GM19438 (cell line): Measurements from ENCODE around the gene SPTBN2.

Experiments used
- ATAC-seq: cut with Tn5 transposase; IDR thresholded peaks from one replicate; pipeline ENCODE4 v1.9.1; 2021; ENCODE audit warnings: low read depth; ENCODE audit not compliant: unreplicated experiment

The SPTBN2 gene

DNA sequence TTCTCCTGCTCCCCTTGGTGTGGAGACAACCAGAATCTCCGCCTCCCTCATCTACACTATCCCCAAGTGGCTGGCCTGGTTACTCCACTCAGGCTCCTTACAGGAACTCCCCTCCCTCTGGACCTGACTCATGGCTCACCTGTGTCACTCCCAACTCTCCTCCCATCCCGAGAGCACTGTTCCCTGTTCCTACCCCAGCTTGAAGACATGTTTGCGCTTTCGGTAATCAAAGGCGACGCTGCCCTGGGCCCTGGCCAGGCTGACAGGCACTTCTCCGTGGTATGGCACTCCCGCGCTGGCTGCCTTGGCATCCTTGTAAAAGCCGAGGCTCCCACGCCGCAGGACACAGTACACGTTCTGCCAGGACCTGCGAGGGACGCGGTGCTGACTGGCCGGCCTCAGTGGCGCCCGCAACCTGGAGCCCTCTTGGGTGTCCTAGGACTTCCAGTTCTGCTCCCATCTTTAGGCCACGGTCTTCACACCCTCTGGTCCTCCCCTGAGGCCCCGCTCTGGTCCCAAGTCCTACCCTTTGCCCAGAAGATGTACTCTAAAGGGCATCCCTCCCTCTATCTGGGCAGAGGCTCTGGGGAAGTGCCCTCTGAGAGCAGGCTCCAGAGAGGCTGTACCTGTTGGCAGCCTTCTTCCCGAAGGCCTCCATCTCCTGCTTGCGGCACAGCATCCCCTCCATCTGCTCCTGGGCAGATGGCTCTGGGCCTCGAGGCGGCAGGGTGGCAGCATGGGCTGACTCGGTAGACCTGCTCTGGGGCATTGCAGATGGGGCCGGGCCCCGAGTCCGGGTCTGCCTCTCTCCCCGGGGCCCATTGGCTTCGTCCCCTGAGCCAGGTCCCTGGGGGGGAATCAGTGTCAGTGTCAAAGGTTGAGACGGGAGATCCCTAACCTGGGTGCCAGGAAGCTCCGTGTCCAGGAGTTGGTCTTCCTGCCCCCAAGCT lies 41.9 kb downstream of the SPTBN2 start:
- no peak for ATAC-seq

DNA sequence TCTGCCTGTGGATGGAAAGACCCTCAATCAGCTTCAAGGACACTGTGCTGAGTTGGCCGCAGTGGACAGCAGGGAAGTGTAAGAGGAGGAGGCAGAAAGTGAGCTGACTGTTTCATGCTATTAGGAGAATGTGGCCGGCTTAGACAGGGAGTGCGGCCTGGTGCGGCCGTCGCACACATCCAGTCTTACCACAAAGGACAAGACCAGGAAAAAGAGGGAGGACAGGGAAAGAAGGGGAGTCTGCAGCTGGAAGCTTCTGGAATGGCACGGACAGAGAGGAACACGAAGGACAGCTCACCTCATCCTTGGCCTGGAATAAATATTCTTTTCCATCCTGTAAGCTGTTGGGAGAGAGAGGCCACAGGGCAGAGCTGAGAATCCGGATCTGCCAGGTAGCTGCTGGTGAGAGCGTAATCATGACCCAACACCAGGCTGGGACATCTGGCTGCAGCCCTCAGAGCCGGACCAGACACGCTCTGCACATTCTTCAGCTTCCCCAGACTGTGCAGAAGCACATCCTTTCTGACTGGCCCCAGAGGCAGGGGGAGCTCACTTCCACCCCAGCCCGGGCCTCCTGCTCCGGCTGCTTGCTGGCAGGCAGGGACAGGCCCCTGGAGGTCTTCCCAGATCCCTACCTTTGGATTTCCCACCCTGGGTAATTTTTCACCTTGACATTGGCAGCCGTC lies 42.8 kb downstream of the SPTBN2 start:
- ATAC-seq: no peak

DNA sequence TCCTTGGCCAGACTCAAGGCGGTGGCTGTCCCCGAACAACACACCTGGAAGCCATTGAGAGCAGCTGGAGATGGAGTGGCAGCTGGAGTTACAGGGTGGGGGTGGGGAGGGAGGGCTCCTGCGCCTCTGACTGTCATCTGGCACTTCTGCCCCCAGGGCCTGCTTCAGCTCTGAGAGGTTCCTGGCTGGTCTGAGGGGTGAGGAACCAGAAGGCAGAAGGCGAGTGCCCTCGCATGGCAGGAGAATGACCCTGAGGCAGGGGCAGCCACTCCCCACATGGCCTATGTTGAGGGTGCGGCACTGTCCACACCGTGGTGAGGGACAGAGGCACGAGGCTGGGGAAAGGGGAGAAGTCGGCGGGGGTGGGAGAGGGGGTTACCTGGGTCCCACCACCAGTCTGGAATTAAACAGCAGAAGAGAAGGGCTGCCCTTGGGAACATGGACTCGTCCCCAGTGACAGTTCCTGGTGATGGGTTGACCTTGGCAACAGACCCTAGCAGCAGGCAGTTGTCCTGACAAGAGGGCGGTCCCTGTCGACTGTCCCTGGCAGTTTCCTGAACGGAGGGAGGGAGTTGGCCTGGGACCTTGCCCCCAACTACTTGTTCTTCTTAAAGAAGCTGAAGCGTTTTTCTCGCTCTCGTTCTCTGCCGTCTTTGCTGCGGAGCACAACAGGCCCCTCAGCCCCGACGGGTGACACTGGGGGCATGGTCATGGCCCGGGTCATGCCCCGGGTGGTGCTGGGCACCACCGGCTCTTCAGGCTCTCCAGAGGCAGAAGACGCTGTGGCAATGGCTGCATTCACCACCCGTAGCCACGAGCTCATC lies 43.5 kb downstream of the SPTBN2 start:
- no peak for ATAC-seq

DNA sequence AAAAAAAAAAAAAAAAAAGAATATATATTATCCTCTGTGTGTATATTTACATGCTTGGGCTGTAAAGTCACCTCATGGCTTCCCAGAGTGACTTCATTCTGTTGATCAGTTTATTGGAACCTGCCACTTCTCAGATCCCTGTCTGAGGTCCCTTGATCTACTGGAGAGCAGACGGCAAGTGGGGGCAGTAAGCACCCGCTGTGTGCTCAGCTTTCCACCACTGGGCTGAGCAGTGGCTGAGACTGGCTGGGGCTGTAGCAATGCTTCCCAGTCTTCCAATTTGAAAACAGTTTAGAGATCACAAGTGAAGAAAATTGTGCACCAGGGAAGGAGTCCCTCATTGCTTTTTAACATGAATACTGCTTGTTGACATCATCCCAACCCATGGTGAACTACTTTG lies 44.4 kb downstream of the SPTBN2 start:
- ATAC-seq: no peak

DNA sequence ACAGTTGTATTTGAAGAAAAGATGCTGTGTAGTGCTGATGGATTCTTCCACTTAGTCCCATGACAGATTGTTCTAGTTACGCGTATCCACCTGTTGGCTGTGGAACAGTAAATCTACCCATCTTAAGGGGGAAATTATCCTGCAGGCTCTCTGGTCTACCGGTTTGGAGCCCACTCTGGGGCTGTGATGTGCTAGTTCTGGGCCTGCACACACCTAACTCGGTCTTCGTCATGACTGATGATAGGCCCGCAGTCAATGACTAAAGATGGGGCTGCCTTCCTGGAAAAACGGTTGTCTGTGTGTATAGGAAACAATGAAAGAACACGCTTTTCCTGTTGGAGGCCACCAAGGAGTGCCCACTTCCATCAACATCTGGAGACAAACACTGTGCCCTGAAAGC lies 45.1 kb downstream of the SPTBN2 start:
- no peak for ATAC-seq

DNA sequence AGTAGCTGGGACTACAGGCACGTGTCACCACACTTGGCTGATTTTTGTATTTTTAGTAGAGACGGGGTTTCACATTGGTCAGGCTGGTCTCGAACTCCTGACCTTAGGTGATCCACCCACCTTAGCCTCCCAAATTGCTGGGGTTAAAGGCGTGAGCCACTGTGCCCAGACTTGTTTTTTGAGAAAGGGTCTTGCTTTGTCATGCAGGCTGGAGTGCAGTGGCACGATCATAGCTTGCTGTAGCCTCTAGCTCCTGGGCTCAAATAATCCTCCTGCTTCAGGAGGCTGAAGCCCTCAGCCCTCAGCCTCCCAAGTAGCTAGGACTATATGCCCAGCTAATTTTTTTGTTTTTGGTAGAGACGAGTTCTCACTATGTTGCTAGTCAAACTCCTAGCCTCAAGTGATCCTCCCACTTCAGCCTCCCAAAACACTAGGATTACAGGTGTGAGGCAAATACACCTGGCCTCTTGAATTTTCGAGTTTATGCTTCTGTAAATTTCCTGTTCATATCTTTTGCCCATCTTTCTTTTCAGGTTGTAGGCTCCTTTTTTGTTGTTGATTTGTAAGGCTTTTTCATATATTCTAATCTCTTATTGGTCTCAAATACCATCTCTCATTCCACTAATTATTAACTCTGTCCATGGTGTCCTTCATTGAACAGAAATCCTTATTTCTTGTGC lies 47.9 kb downstream of the SPTBN2 start:
- ATAC-seq: no peak

DNA sequence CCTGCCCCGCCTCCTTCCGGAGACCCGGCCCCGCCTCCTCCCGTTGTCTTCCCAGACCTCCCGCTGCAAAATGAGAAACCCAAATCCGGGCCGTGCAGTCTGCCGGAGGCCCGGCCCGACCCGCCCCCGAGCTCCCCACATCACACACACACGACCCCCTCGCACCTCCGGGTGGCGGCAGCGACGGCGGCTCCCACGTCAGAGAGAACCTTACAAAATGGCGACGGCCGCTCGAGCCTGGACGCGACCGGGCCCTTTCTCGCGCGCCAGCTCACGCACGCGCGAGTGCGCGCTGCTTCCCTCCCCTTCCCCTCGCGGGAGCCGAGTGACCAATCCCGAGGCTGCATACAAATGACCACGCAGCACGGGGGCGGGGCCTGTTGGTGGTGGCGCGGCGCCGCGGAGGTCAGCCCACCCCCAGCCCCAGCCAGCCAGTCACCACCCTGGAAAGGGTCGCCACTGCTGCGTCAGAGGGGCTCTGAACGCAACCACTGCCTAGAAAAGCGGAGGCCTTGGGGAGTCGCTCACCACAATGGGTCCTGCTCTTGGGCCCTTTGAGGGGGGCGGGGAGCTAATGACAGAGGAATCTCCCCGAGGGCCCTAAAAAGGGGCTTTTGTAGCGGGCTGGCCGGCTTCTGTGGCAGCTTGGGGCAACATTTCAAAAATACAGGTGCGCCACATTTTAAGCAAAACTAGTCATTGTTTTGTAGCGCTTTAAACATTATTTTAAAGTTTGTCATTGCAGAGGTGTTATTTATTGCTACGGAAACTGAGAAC lies 51.2 kb downstream of the SPTBN2 start, which contains the start of gene RBM4B:
RBM4B (minus strand) TSS at position 289 of the 777 bp plus-strand sequence. CDS start 808 bp downstream, outside the sequence.
- ATAC-seq: peak; percentile 73

DNA sequence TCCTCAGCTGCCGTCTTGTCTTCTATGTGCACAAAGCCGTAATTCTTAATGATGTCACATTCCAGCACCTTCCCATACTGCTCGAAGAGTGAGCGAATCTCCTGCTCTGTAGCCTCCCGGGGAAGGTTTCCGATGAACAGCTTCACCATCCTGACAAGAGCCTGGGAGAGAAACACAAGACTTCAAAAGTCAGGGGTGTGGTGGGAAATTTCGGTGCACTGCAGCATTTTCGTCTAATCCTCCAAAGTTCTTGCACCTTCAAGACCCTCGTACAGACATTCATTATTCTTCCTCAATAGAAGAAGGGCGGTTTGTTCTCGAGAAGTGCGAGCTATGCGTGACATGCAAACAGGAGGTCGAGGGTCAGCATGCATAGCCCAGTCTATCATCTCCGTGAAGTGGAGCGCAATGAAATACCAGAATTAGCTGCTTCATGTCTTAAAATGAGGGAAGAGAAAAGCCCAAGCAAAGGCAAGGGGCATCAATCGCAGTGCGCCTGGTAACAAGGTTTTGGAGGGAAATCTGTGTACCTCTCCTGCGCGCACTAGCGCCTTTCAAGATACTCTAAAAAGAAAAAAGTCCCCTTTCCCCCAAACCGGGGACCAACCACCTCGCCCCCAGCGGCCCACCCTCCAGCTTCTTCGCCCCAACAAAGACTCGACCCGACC lies 52.0 kb downstream of the SPTBN2 start:
- no peak for ATAC-seq

DNA sequence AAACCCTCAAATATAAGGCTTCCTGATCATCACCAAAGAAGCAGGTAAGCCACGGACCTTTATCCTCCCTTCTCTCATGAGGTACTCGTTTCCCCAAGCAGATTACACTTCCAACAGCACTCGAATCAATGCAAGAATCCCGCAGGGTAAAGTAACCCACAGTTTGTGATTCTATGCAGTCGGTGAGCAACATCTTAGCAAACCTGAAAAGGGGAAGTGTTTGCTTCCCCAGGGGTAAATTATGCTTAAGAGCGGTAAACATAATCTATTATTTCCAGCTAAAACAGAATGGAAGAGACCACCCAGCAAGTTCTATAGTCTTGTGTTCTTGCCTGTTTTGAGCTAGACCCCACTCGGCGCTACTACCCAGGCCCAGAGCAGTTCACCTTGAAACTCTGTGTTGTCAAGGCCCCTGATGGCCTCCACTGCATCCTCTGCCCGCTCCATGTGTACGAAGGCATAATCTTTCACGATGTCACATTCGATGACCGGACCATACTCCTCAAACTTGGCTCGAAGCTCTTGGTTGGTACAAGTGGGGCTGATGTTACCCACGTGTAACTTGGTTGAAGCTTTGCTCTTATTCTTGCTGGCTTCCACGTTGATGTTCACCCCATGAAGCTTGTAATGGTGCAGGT lies 52.6 kb downstream of the SPTBN2 start:
- no peak for ATAC-seq

DNA sequence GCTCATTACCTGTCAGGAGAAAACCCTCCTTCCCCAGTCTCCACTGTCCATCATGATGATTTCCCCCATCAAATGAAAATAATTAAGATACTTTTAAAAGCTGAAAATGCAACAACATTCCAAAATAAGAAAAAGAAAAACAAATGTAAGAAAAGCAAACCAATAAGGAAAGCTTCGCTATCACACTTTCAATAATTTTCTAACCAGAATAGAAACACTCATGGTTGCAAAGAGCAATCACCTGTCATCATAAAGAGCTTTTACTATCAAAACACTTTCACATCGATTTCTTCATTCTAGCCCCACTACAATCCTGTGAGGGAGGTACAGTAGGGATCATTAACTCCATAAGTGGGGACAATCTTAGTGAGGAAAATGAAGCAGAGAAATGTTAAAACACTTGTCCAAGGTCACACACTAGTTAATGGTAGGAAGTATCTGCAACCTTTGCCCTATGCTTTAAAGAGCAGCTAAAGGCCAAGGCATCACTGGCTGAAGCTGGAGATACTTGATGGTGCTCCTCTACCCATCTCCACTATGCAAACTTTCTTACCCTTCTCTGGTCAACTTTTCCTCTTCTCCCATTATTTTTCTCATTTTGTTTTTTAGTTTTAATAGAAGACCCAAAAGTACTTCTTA lies 53.9 kb downstream of the SPTBN2 start:
- no peak for ATAC-seq

DNA sequence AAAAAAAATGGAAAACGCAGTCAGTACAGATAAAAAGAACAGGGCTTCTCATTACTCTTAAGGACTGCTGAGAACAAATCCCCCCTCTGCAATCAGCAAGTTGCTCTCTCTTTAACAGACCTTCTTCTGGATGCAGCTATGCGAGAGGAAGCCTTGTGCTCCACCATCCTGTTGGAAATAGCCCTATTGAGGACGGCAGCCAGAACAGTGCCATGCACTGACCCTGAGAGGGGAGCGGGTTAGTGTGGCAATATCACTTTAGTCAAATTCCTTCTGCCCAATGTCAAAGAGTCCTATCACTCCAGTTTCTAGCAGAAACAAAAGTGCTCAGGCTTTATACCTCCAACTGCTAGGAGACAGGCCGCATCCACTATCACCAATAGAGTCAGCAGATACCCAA lies 58.2 kb downstream of the SPTBN2 start:
- no peak for ATAC-seq

DNA sequence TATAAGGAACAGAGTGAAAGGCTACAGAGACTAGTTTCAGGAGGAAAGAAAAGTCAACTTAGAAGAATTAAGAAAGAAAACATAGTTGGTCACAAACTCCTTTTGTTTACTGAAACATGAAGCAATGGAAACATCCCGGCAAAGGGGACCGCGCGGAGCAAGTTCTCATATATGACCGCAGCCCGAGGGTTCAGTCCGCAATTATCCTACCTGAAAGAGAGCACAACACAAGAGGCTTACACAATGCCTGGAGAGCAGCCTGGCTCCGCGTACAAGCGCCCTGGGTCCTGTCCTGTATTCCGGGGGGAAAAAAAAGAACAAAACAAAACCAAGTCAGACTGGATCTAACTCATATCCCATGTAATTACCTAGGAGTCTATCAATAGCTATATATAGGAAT lies 63.6 kb downstream of the SPTBN2 start:
- no peak for ATAC-seq

DNA sequence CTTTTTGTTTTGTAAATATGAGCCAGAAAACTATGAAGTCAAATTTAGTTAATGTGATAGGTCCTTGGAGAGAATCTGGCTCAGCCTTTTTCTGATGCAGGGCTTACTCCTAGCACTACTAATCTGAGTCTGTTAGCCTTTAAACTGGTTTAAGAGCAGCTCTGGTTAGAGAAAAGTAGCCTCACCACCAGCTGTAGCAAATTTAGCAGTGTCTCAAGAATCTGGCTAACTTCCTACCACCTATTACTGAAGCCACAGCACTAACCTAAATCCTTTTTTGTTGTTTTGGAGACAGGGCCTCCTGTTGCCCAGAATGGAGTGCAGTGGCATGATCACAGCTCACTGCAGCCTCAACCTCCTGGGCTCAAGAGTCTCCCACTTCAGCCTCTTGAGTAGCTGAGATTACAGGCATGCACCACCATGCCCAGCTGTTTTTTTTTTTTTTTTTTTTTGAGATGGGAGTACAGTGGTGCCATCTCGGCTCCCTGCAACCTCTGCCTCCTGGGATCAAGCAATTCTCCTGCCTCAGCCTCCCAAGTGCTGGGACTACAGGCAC lies 65.2 kb downstream of the SPTBN2 start:
- no peak for ATAC-seq

DNA sequence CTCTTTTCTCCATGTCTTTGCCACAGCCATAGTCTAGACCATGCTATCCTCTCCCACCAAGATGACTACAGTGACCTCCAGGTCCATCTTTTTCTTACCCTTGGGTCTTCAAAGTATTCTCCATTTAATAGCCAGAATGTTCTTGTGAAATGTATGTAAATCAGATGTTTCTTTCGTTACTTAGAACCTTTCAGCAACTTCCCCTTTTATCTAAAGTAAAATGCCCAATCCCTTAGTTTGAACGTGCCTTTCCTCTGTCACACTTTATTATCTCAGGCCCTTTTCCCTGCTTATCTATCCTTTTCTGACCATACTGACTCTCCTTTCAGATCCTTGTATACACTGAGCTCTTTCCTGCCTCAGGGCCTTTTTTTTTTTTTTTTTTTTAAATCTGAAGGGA lies 69.3 kb downstream of the SPTBN2 start:
- no peak for ATAC-seq

DNA sequence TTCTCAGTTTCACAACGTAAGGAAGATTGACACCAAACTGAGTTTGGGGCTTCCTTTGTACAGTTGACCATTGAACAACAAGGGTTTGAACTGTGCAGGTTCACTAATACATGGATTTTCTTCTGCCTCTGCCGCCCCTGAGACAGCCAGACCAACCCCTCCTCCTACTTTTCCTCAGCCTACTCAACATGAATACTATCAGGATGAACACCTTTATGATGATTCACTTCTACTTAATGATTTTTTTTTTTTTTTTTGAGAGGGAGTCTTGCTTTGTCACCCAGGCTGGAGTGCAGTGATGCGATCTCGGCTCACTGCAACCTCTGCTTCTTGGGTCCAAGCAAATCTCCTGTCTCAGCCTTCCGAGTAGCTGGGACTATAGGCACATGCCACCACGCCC lies 75.9 kb downstream of the SPTBN2 start:
- no peak for ATAC-seq

DNA sequence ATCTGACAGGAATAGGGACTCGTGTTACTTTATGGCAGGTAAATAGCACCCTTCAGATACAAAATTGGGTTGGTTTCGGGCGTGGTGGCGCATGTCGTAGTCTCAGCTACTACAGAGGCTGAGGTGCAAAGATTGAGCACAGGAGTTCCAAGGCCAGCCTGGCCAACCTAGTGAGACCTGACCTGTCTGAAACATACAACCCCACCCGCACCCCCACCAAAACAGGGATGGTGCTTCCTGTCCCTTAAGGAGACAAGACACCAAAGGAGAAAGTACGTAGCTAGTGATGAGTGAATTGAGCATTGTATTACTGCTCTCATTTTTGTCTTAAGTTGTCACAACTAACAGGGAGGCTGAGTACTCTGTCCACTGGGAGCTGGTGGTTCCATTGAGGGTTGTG lies 76.4 kb downstream of the SPTBN2 start:
- ATAC-seq: no peak

DNA sequence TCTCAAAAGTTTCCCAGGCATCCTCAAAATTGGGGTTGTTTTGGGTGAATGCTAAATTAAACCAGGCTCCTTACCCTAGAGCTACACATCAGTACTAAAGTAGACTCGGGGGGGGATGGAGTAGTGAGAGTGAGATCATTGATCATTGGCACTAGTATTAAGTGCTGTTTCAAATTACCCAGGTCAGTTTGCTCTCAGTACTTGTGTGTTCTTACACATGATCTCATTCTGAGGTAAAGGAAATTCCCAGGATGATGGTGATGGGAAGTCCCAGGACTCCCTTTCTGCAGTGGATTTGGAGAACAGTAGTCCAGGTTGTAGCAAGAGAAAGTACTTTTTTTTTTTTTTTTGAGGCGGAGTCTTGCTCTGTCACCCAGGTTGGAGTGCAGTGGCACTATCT lies 78.0 kb downstream of the SPTBN2 start:
- ATAC-seq: no peak

DNA sequence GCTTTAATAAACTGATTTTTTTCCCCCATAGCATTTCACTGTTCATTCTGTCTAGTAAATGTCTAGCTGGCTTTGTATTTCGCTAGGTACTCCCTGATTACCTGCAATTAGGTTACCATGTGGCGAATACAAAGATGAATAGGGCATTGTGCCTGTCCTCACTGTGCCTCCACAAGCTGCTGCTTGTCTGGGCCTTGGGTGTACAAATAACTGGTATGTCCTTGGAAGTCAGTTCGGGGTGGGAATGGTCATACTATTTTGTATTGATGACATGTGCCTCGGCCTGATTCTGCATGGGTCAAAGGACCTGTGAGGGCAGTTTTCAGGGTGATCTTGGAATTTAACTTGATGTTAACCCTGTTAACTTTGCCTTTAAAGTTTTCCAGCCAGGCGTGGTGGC lies 79.1 kb downstream of the SPTBN2 start:
- no peak for ATAC-seq
